CD14-positive monocyte (primary cell): ENCODE data around the gene ITGB6. TPM values are rescaled to one million over a fixed set of nuclear protein-coding genes. Genes with fewer than 3 reads are reported as not detected.

Experiments used
- DNase-seq, 3 donors: peaks; one replicate each; pipeline ENCODE4 v3.0.0-alpha.2; 2011 to 2022
- H2AFZ ChIP-seq: 2 replicates; pipeline ENCODE4 v1.6.0; 2012; ENCODE audit warnings: mild to moderate bottlenecking, low read depth, low read length, inconsistent platforms; ENCODE audit not compliant: insufficient read depth, poor library complexity, severe bottlenecking
- H3K27ac ChIP-seq, 2 donors: 1 replicate in 1 of 2; 2 replicates in 1 of 2; pipeline ENCODE4 v1.5.1; 2012 to 2013; ENCODE audit warnings: low read length in 2 of 2, control low read depth in 1 of 2, inconsistent platforms in 1 of 2, low read depth in 1 of 2, mild to moderate bottlenecking in 1 of 2
- H3K27me3 ChIP-seq, 2 donors: one replicate each; pipeline versions ENCODE4 v1.6.0 to v1.6.1; 2011 to 2013; ENCODE audit warnings: low read length in 2 of 2; ENCODE audit not compliant: control insufficient read depth in 2 of 2, insufficient read depth in 2 of 2
- H3K36me3 ChIP-seq, 2 donors: replicated peaks in 1 of 2; 1 replicate in 1 of 2; 2 replicates in 1 of 2; pipeline versions ENCODE4 v1.5.1 to v1.6.1; 2012 to 2013; ENCODE audit warnings: low read length in 2 of 2, control low read depth in 1 of 2, inconsistent platforms in 1 of 2, mild to moderate bottlenecking in 1 of 2; ENCODE audit not compliant: insufficient read depth in 2 of 2, control insufficient read depth in 1 of 2
- H3K4me1 ChIP-seq, 2 donors: 1 replicate in 1 of 2; 2 replicates in 1 of 2; pipeline versions ENCODE4 v1.5.1 to v1.6.1; 2012 to 2013; ENCODE audit warnings: low read length in 2 of 2, control low read depth in 1 of 2, inconsistent platforms in 1 of 2, mild to moderate bottlenecking in 1 of 2, moderate library complexity in 1 of 2; ENCODE audit not compliant: insufficient read depth in 2 of 2, control insufficient read depth in 1 of 2
- H3K4me2 ChIP-seq: replicated peaks from 2 replicates; pipeline ENCODE3; 2012; ENCODE audit warnings: low read length, moderate library complexity, mild to moderate bottlenecking; ENCODE audit not compliant: poor library complexity, severe bottlenecking; ENCODE audit errors: extremely low read depth
- H3K4me3 ChIP-seq, 3 experiments: fragments of 200-600 bp in 1 of 3; sonication (generic) in 1 of 3; replicated peaks in 1 of 3; 1 replicate in 2 of 3; 2 replicates in 1 of 3; pipeline ENCODE4 v1.5.1; 2011 to 2013; ENCODE audit warnings: low read length in 3 of 3, mild to moderate bottlenecking in 3 of 3, control low read depth in 2 of 3, low read depth in 2 of 3, inconsistent platforms in 1 of 3, moderate library complexity in 1 of 3
- H3K79me2 ChIP-seq: 2 replicates; pipeline ENCODE4 v1.6.0; 2012; ENCODE audit warnings: mild to moderate bottlenecking, control low read depth, inconsistent platforms, low read length, moderate library complexity; ENCODE audit not compliant: insufficient read depth
- H3K9ac ChIP-seq: 2 replicates; pipeline ENCODE4 v1.6.0; 2017; ENCODE audit warnings: low read length, mild to moderate bottlenecking; ENCODE audit not compliant: insufficient read depth, poor library complexity, severe bottlenecking
- H3K9me3 ChIP-seq, 2 donors: replicated peaks in 1 of 2; 1 replicate in 1 of 2; 2 replicates in 1 of 2; pipeline versions ENCODE4 v1.5.1 to v1.6.1; 2012 to 2013; ENCODE audit warnings: low read length in 2 of 2, control low read depth in 1 of 2; ENCODE audit not compliant: control insufficient read depth in 1 of 2, insufficient read depth in 1 of 2
- H4K20me1 ChIP-seq: 2 replicates; pipeline ENCODE4 v1.6.0; 2012; ENCODE audit warnings: mild to moderate bottlenecking, low read length, control low read depth, moderate library complexity; ENCODE audit not compliant: insufficient read depth
- H3K27ac Mint-ChIP-seq, 7 donors: one replicate each; pipeline ENCODE4 v1.8.0; 2020; ENCODE audit warnings: mild to moderate bottlenecking in 7 of 7, mixed read lengths in 7 of 7, moderate library complexity in 6 of 7, inconsistent platforms in 2 of 7
- H3K27me3 Mint-ChIP-seq, 3 donors: one replicate each; pipeline ENCODE4 v1.8.0; 2021 to 2022; ENCODE audit warnings: low read depth in 3 of 3, mild to moderate bottlenecking in 3 of 3, mixed read lengths in 3 of 3, moderate library complexity in 3 of 3, inconsistent platforms in 1 of 3
- H3K36me3 Mint-ChIP-seq, 2 donors: one replicate each; pipeline ENCODE4 v1.8.0; 2020; ENCODE audit warnings: mixed read lengths in 2 of 2, inconsistent platforms in 1 of 2, mild to moderate bottlenecking in 1 of 2
- H3K4me1 Mint-ChIP-seq: one replicate; pipeline ENCODE4 v1.8.0; 2020; ENCODE audit warnings: mild to moderate bottlenecking, mixed read lengths
- H3K4me3 Mint-ChIP-seq, 2 donors: one replicate each; pipeline ENCODE4 v1.8.0; 2020; ENCODE audit warnings: mild to moderate bottlenecking in 2 of 2, mixed read lengths in 2 of 2, moderate library complexity in 1 of 2
- H3K9me3 Mint-ChIP-seq, 7 donors: one replicate each; pipeline ENCODE4 v1.8.0; 2020 to 2022; ENCODE audit warnings: mixed read lengths in 7 of 7, mild to moderate bottlenecking in 6 of 7, moderate library complexity in 6 of 7, inconsistent platforms in 2 of 7
- WGBS: methylation state at CpG from one replicate; pipeline ENCODE4 v1.1.5; 2013; ENCODE audit warnings: missing lambda C conversion rate; ENCODE audit not compliant: insufficient coverage; 5-methylcytosine and 5-hydroxymethylcytosine counted together
- intact Hi-C, 2 donors: fragments of 100-400 bp; cut with micrococcal nuclease; formaldehyde crosslinking; loops; one replicate each; pipeline versions ENCODE4 v1.15.0 to v1.15.1; 2023
- polyA plus RNA-seq, 3 donors: library from polyadenylated mRNA; depleted of rRNA in 1 of 3; unstranded in 2 of 3; stranded (reverse) in 1 of 3; fragments of 300-500 nt in 2 of 3; fragments of >200 nt in 1 of 3; fragmentation: Illumina TruSeq in 2 of 3; gene quantifications; 1 replicate in 2 of 3; 2 replicates in 1 of 3; pipeline ENCODE4 v1.2.3, GENCODE V29; 2012 to 2021
- TF ChIP-seq, protein P1 (sequence below): fragments of 200-600 bp; IDR thresholded peaks from one replicate; pipeline ENCODE4 v1.8.0; 2022; ENCODE audit warnings: antibody characterized with exemption, mild to moderate bottlenecking

The ITGB6 gene
- polyA plus RNA-seq, 3 donors = not detected

GRCh38 chr2:160092445-160092844 is 107.6 kb downstream of the ITGB6 start:
- peaks cover 7% of the 10 kb centered on the region for H3K4me1 Mint-ChIP-seq
- H3K36me3 ChIP-seq = peaks cover 0 to 6% of the 10 kb centered on the region in 2 donors
- intact Hi-C loops = no loop called here
- H3K9me3 Mint-ChIP-seq = peaks cover 34 to 59% (median 55%) of the 10 kb centered on the region in 7 donors
- no peak overlapping the region for H3K4me3 ChIP-seq
- no peak overlapping the region for H3K9ac ChIP-seq
- no peak overlapping the region for H3K27ac ChIP-seq
- no peak for DNase-seq
- no peak overlapping the region for H3K4me2 ChIP-seq
- 100% methylated on average over 3 of the region's 4 CpGs for WGBS
- no peak overlapping the region for H3K27ac Mint-ChIP-seq
- peaks cover 38 to 39% of the 10 kb centered on the region in 2 donors for H3K9me3 ChIP-seq
- TF ChIP-seq, protein P1, sequence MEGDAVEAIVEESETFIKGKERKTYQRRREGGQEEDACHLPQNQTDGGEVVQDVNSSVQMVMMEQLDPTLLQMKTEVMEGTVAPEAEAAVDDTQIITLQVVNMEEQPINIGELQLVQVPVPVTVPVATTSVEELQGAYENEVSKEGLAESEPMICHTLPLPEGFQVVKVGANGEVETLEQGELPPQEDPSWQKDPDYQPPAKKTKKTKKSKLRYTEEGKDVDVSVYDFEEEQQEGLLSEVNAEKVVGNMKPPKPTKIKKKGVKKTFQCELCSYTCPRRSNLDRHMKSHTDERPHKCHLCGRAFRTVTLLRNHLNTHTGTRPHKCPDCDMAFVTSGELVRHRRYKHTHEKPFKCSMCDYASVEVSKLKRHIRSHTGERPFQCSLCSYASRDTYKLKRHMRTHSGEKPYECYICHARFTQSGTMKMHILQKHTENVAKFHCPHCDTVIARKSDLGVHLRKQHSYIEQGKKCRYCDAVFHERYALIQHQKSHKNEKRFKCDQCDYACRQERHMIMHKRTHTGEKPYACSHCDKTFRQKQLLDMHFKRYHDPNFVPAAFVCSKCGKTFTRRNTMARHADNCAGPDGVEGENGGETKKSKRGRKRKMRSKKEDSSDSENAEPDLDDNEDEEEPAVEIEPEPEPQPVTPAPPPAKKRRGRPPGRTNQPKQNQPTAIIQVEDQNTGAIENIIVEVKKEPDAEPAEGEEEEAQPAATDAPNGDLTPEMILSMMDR = no peak
- H3K4me3 Mint-ChIP-seq = no peak overlapping the region
- H3K36me3 Mint-ChIP-seq = no peaks in the 10 kb centered on the region
- no peak overlapping the region for H2AFZ ChIP-seq
- no peaks in the 10 kb centered on the region for H4K20me1 ChIP-seq
- H3K79me2 ChIP-seq = no peaks in the 10 kb centered on the region
- peaks cover 0 to 3% (median 0%) of the 10 kb centered on the region in 3 donors for H3K27me3 Mint-ChIP-seq
- peaks cover 3 to 14% of the 10 kb centered on the region in 2 donors for H3K4me1 ChIP-seq
- no peaks in the 10 kb centered on the region for H3K27me3 ChIP-seq

GRCh38 chr2:160091381-160091780 is 108.7 kb downstream of the ITGB6 start:
- peaks cover 42 to 69% (median 64%) of the 10 kb centered on the region in 7 donors for H3K9me3 Mint-ChIP-seq
- no peak overlapping the region for H3K9ac ChIP-seq
- no peak overlapping the region for H3K4me3 Mint-ChIP-seq
- H3K4me1 ChIP-seq = peaks cover under 1 to 4% of the 10 kb centered on the region in 2 donors
- H3K4me2 ChIP-seq = no peak overlapping the region
- H4K20me1 ChIP-seq = no peaks in the 10 kb centered on the region
- intact Hi-C loops = no loop called here
- H3K4me3 ChIP-seq = no peak overlapping the region
- peaks cover 4% of the 10 kb centered on the region for H3K4me1 Mint-ChIP-seq
- no peak overlapping the region for H3K27ac ChIP-seq
- no peaks in the 10 kb centered on the region for H3K36me3 Mint-ChIP-seq
- H2AFZ ChIP-seq = no peak overlapping the region
- peaks cover 48 to 49% of the 10 kb centered on the region in 2 donors for H3K9me3 ChIP-seq
- TF ChIP-seq, protein P1 = no peak
- no peaks in the 10 kb centered on the region for H3K27me3 ChIP-seq
- no peaks in the 10 kb centered on the region for H3K79me2 ChIP-seq
- no peak overlapping the region for H3K27ac Mint-ChIP-seq
- H3K27me3 Mint-ChIP-seq = peaks cover 0 to 3% (median 0%) of the 10 kb centered on the region in 3 donors
- H3K36me3 ChIP-seq = peaks cover 0 to 6% of the 10 kb centered on the region in 2 donors
- no peak for DNase-seq
